ENCODE results near the gene MACROD2. TPM values are rescaled to one million over a fixed set of nuclear protein-coding genes. Genes with fewer than 3 reads are reported as not detected.

Gene MACROD2
- total and polyA plus RNA-seq, 2 of the 4 experiments (the other 2 are of a cell fraction) = not detected

DNA sequence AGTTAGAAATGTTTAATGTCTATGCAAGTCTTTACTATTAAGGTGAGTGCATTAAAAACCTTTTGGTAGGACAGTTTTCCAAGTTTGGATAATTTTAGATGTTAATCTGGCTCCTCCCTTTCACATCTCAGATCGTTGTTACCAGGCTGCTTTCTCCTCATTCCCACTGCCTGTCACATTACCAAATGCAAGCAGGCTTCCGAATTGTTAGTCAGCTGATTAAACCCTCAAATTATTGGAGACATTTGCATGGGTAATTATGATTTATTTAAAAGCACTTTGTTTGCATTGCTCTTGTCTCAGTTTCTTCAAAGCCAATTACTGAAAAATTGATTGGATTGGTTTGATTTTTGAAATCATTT is 1761.4 kb downstream of the MACROD2 start:
- no CpG with 5 or more reads among the region's 2 CpGs for WGBS, 2 experiments (ENCODE audit: extremely low coverage in 2 of 2, insufficient read length in 1 of 2)
- H2AFZ ChIP-seq (replicated peaks; ENCODE audit: low read length, poor library complexity) = no peak overlapping the region
- H3K4ac ChIP-seq (ENCODE audit: low read depth, low read length) = no peak overlapping the region
- no peak overlapping the region for H3K4me2 ChIP-seq (ENCODE audit: low read depth, low read length)
- CTCF ChIA-PET = no interaction called here
- H3K56ac ChIP-seq (ENCODE audit: extremely low read depth, insufficient read depth, low read length) = no peak overlapping the region
- no peak overlapping the region for H3K14ac ChIP-seq (replicated peaks; ENCODE audit: low read depth, low read length)
- no TSS peak for BruUV-seq (replicated peaks)
- no peak for DNase-seq
- H3K27me3 ChIP-seq (ENCODE audit: control insufficient read depth, insufficient read depth, low read length) = no peaks in the 10 kb centered on the region
- no peak overlapping the region for H3K4me3 ChIP-seq (ENCODE audit: insufficient read depth, low read depth, low read length)
- H3K79me1 ChIP-seq (ENCODE audit: low read depth in 1 of 2, low read length in 2 of 2) = no peaks in the 10 kb centered on the region
- no peak overlapping the region for H3K23ac ChIP-seq (ENCODE audit: low read depth, low read length)
- no peak overlapping the region for H2AK9ac ChIP-seq (replicated peaks; ENCODE audit: low read depth, low read length, poor library complexity)
- no peaks in the 10 kb centered on the region for H4K20me1 ChIP-seq (ENCODE audit: insufficient read depth, low read length)
- no peak overlapping the region for H2BK5ac ChIP-seq (ENCODE audit: low read depth, low read length, poor library complexity, severe bottlenecking)
- H2AK5ac ChIP-seq (ENCODE audit: low read depth, low read length) = no peak overlapping the region
- dilution Hi-C loops (cut with HindIII; ENCODE audit: low sequenced_read_pairs, unreplicated experiment) (no loop called here), in situ Hi-C loops (cut with MboI; ENCODE audit: low sequenced_read_pairs) (no loop called here), intact Hi-C loops (cut with micrococcal nuclease) (no loop called here)
- no peak overlapping the region for H2BK15ac ChIP-seq (ENCODE audit: low read depth, low read length)
- H3K27ac ChIP-seq (ENCODE audit: insufficient read depth, low read length) = no peak overlapping the region
- H3K18ac ChIP-seq (ENCODE audit: low read depth, low read length) = no peak overlapping the region
- H3K4me1 ChIP-seq (ENCODE audit: control insufficient read depth, insufficient read depth, low read length) = no peaks in the 10 kb centered on the region
- no peak for TF ChIP-seq MAFK (IDR thresholded peaks at IDR 0.05; ENCODE audit: low read depth, low read length)
- TF ChIP-seq MXI1 (IDR thresholded peaks at IDR 0.05; ENCODE audit: borderline replicate concordance, low read depth, low read length) = no peak
- TF ChIP-seq RFX5 (IDR thresholded peaks at IDR 0.05; ENCODE audit: low read depth, low read length) = no peak
- TF ChIP-seq POLR2A (IDR thresholded peaks at IDR 0.05; ENCODE audit: low read depth, low read length) = no peak
- no peak for TF ChIP-seq CHD1 (IDR thresholded peaks at IDR 0.05; ENCODE audit: low read depth, low read length)
- no peak for TF ChIP-seq SMC3 (IDR thresholded peaks at IDR 0.05; ENCODE audit: low read depth, low read length)
- no peak for TF ChIP-seq RAD21 (IDR thresholded peaks at IDR 0.05; ENCODE audit: low read length)
- TF ChIP-seq, protein P1, sequence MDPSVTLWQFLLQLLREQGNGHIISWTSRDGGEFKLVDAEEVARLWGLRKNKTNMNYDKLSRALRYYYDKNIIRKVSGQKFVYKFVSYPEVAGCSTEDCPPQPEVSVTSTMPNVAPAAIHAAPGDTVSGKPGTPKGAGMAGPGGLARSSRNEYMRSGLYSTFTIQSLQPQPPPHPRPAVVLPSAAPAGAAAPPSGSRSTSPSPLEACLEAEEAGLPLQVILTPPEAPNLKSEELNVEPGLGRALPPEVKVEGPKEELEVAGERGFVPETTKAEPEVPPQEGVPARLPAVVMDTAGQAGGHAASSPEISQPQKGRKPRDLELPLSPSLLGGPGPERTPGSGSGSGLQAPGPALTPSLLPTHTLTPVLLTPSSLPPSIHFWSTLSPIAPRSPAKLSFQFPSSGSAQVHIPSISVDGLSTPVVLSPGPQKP (IDR thresholded peaks at IDR 0.05; ENCODE audit: borderline replicate concordance, low read depth, low read length) = no peak
- no peak for TF ChIP-seq RCOR1 (IDR thresholded peaks at IDR 0.05; ENCODE audit: insufficient replicate concordance, low read length)
- TF ChIP-seq, protein P2, sequence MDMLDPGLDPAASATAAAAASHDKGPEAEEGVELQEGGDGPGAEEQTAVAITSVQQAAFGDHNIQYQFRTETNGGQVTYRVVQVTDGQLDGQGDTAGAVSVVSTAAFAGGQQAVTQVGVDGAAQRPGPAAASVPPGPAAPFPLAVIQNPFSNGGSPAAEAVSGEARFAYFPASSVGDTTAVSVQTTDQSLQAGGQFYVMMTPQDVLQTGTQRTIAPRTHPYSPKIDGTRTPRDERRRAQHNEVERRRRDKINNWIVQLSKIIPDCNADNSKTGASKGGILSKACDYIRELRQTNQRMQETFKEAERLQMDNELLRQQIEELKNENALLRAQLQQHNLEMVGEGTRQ (IDR thresholded peaks at IDR 0.05; ENCODE audit: low read depth, low read length) = no peak
- TF ChIP-seq FOS (IDR thresholded peaks at IDR 0.05; ENCODE audit: low read depth, low read length) = no peak
- TF ChIP-seq BHLHE40 (IDR thresholded peaks at IDR 0.05; ENCODE audit: low read depth, low read length) = no peak
- no peak for TF ChIP-seq MAZ (IDR thresholded peaks at IDR 0.05; ENCODE audit: borderline replicate concordance, low read depth, low read length)
- TF ChIP-seq, protein P3, sequence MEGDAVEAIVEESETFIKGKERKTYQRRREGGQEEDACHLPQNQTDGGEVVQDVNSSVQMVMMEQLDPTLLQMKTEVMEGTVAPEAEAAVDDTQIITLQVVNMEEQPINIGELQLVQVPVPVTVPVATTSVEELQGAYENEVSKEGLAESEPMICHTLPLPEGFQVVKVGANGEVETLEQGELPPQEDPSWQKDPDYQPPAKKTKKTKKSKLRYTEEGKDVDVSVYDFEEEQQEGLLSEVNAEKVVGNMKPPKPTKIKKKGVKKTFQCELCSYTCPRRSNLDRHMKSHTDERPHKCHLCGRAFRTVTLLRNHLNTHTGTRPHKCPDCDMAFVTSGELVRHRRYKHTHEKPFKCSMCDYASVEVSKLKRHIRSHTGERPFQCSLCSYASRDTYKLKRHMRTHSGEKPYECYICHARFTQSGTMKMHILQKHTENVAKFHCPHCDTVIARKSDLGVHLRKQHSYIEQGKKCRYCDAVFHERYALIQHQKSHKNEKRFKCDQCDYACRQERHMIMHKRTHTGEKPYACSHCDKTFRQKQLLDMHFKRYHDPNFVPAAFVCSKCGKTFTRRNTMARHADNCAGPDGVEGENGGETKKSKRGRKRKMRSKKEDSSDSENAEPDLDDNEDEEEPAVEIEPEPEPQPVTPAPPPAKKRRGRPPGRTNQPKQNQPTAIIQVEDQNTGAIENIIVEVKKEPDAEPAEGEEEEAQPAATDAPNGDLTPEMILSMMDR (conservative IDR thresholded peaks at IDR 0.05; ENCODE audit: low read depth, low read length) = no peak
- no peak overlapping the region for H3K9ac ChIP-seq (ENCODE audit: low read depth, low read length)
- H4K8ac ChIP-seq (ENCODE audit: low read depth in 2 of 2, low read length in 2 of 2) = no peak overlapping the region
- no peak overlapping the region for H4K91ac ChIP-seq (ENCODE audit: insufficient read depth, low read depth, low read length)
- H3K36me3 ChIP-seq (ENCODE audit: control insufficient read depth, insufficient read depth, low read length) = no peaks in the 10 kb centered on the region
- H2BK20ac ChIP-seq (ENCODE audit: low read depth, low read length) = no peak overlapping the region
- ATAC-seq (ENCODE audit: low read depth) = no peak
- H4K5ac ChIP-seq (ENCODE audit: low read depth, low read length) = no peak overlapping the region
- no peak overlapping the region for H2BK120ac ChIP-seq (ENCODE audit: low read depth, low read length)
- no peaks in the 10 kb centered on the region; the same call in 1 of the 2 replicates for H3K9me3 ChIP-seq (ENCODE audit: control insufficient read depth, insufficient read depth, low read length)
- no peaks in the 10 kb centered on the region for H3K9me1 ChIP-seq (ENCODE audit: insufficient read depth, low read length)
- POLR2A ChIA-PET (ENCODE audit: unreplicated experiment) = no interaction called here

All from IMR-90 (cell line).